Urothelium cell line (cell line): Measurements from ENCODE around the gene BCL3.
A peak's percentile ranks its signal among the peaks of the same experiment; 100 is the strongest.

Source experiments
- DNase-seq: peaks from one replicate; pipeline ENCODE4 v3.0.0; 2011; ENCODE audit warnings: low spot score, mixed read lengths
- FAIRE-seq: peaks from 2 replicates; lab custom pipeline; 2011; peaks lifted over from hg19 to GRCh38; lab: Jason Lieb, UNC

The BCL3 gene

DNA sequence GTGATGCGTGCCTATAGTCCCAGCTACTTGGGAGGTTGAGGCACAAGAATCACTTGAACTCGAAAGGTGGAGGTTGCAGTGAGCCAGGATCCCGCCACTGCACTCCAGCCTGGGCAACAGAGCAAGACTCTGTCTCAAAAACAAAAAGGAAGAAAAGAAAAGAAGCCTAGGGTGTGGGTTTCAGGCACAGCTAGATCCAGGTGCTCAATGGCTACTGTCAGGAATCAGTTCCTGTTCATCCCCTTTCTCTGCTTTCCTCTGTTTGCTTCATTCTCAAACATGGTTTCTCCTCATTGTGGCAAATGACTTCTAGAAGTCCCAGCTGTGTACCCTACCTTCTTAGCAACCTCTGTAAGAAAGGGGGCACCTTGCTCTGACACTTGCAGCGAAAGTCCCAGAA, 35.0 kb downstream of the BCL3 start:
- FAIRE-seq (no peak), DNase-seq (no peak)

DNA sequence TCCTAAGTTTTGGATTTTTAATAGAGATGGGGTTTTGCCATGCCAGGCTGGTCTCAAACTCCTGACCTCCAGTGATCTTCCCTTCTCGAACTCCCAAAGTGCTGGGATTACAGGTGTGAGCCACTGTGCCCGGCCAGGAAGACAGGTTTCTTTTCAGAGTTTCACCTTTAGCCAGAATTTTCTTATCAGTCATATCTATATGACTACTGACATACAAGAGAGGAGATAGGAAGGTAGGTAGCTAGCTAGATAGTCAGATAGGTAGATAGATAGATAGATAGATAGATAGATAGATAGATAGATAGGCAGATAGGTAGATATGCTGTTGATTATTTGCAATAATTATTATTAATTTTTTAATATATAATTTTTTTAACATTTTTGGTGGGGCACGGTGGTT, 36.8 kb downstream of the BCL3 start:
- FAIRE-seq, result no peak
- no peak for DNase-seq

DNA sequence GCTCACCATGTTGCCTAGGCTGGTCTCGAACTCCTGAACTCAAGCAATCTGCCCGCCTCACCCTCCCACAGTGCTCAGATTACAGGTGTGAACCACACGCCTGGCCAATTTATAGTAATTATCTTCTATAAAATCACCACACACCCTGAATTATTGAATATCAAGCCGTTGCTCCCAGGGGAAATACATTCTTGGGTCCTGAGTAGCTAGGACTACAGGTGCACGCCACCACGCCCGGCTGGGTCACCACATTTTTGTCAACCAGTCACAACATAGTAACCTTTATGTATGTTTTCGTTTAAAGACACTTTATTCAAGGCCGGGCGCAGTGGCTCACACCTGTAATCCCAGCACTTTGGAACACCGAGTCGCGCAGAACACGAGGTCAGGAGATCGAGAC, 37.5 kb downstream of the BCL3 start:
- DNase-seq (no peak), FAIRE-seq (no peak)

DNA sequence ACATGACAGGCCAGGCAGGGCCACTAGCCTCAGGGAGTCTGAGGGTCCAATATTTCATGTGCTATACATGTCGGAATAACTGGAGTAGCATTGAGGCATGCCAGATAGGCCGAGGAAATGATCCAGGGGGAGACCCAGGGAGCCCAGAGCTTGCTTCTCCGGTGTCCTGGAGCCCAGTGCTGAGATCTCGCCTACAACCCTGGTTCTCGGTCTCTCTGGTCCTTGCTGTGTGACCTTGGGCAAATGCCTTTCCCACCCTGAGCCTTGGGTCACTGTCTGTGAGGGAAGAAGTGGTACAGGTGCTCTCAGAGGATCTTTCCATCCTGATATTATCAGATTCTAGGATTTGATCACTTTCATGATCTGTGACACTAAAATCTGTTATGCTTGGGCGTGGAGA, 40.5 kb downstream of the BCL3 start:
- FAIRE-seq (no peak), DNase-seq (no peak)

DNA sequence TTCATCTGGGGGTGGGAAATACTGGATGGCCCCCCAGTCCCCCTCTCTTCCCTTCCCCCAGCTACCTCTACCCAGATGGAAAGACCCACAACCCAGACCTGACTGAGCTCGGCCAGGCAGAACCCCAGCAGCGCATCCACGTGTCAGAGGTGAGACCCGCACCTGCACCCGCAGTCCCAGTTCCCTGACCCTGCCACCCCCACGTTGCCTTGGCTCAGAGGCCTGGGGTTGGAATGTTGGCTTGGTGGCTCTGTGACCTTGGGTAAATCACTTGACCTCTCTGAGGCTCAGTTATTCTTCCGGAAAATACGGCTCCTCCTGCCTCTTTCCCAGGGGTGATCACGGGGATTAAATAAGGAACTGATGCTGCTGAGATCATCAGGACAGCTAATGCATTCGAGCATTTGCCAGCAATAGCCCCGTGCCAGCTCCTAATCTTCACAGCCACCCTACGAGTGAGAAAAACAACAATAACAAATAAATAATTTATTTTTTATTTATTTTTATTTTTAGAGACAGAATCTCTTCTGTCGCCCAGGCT, 41.5 kb downstream of the BCL3 start:
- DNase-seq (no peak), FAIRE-seq (no peak)

DNA sequence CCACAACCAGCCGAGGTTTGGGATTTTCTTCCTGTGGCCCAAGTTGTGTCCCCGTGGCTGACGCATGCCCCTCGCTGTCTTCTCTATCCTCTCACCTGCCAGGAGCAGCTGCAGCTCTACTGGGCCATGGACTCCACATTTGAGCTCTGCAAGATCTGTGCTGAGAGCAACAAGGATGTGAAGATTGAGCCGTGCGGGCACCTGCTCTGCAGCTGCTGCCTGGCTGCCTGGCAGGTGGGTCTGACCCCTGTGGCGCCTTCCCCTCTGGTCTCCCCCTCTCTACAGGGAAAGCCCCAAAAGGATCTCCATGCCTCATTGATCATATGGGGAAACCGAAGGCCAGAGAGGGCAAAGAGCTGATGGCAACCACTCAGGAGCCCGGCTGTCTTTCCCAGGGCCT, 43.8 kb downstream of the BCL3 start:
- FAIRE-seq, result no peak
- DNase-seq, result no peak

DNA sequence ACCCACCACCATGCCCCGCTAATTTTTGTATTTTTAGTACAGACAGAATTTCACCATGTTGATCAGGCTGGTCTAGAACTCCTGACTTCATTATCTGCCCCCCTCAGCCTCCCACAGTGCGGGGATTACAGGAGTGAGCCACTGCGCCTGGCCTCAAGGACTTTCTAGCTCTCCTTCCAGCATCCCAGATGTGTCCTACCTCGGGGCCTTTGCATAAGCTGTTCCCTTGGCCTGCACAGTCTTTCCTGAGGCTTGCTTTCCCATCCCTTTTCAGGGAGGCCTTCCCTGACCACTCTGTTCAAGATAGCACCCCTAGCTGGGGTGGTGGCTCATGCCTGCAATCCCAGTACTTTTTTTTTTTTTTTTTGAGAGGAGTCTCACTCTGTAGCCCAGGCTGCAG, 46.1 kb downstream of the BCL3 start:
- DNase-seq, result no peak
- no peak for FAIRE-seq

DNA sequence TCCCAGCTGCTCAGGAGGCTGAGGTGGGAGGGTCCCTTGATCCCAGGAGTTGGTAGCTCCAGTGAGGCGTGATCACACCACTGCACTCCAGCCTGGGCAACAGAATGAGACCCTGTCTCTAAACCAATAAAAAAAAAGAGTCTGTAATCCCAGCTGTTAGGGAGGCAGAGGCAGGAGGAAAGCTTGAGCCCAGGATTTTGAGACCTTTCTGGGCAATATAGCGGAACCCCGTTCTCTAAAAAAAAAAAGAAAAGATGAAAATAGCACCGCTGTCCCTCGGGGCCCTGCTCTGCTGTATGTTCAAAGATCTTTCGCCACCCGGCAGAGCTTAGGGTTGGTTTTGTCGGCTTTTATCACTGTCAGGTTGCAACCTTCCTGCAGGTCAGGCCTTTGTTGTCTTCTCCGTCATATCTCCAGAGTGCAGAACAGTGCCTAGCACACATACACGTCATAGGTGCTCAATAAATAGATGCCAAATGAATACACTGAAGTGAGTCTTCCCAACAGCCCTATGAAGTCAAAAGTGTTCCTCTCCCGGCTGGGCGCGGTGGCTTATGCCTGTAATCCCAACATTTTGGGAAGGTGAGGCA, 47.0 kb downstream of the BCL3 start:
- FAIRE-seq (no peak), DNase-seq (no peak)

DNA sequence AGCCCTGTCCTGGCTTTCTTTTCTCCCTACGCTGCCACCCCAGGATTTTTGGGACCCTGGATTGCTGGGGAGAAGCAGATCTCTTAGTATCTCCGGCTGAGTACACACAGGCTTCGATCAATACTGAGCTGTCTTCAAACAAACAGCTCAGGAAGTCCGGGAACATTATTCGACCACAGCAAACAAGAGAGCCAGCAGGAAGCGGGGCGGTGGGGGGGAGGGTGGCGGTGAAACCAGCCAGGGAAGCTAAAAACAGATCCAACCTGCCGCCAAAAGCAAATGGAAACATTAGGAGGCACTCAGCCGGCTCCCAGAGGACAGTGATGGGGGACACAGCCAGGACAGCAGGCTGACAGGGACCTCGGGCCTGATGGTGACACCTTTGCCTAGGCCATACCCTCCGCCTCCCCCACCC, 48.2 kb downstream of the BCL3 start:
- DNase-seq (peak; percentile 65), FAIRE-seq (no peak)

DNA sequence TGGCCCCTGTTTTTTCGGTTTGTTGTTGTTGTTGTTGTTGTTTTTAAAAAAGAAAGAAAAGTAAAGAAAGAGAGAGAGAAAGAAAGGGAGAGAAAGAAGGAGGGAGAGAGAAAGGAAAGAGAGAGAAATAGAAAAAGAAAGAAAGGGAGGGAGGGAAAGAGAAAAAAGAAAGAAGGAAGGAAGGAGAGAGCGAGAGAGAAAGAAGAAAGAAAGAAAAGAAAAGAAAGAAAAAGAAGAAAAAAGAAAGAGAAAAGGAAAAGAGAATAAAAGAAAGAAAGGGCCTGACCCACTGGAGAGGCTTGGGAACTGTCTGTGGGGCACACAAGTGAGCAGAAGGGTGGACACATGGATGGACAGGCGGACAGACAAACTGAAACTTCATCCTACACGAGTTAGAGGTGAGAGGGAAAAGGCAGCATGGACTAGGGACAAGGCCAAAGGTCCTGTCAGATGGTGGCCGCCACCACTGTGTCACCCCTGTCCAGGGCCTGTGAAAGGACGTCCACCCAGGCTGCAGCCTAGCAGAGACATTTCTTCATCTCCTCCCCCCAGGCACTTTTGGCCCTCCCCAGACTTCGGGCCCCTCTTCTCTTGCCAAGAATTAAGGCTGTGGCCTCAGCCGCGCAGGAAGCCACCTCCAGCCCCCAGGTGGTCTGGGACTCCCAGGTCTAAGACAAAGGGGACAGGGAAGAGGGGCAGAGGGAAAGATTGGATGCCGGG, 51.3 kb downstream of the BCL3 start:
- FAIRE-seq, result no peak

DNA sequence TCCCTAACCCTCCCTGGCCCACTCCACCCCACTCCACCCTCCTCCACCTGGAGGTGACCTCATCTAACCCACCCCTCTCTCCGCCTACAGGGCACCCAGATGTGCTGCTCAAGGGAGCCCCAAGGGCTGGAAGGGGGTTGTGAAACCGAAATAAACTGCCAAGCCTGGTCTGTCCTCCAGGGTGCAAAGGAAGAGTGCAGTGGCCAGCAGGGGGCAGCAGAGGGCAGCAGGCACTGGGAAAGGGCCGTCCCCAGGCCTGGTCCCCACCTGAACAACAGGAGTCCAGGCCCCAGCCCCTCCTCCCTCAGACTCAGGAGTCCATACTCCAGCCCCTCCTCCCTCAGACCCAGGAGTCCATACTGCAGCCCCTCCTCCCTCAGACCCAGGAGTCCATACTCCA, 52.0 kb downstream of the BCL3 start:
- peak; percentile 17 for FAIRE-seq
- peak; percentile 85 for DNase-seq

More for the DNA sequence above, 51.3 kb downstream of the BCL3 start:
- DNase-seq, result no peak

DNA sequence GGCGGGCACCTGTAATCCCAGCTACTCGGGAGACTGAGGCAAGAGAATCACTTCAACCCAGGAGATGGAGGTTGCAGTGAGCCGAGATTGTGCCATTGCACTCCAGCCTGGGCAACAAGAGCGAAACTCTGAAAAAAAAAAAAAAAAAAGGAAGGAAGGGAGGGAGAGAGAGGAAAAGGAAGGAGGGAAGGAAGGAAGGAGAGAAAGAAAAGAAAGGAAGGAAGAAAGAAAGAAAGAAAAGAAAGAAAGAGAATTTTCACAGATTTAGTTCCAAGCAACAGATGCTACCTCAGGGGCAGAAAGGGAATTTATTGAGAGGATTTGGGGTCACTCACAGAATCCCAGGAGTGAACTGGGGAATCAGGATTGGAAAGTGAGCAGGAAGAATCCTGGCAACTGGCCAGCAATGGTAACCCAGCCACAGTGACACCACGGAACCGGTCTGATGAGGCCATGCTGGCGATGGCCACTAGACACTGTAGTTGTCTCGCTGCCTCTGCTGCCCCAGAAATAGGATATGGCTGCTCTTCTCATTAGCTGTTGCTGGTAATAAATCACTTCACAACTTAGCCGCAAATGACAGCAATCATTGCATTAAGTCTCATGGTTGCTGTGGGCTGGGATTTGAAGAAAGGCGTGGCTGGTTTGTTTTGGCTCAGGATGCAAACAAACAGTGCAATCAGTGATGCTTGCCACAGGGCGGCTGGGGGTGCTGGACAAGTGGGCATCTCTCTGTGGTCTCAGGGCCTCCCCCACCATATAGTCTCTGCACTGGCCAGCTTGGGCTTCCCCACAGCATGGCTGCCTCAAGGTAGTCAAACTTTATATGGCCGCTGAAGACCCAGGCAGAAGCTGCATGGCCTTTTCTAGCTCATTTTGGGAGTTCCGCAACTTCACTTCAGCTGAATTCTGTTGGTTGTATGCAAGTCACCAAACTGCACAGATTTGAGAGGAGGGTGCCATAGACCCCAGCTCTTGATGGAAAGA, 55.2 kb downstream of the BCL3 start:
- FAIRE-seq (no peak), DNase-seq (no peak)

DNA sequence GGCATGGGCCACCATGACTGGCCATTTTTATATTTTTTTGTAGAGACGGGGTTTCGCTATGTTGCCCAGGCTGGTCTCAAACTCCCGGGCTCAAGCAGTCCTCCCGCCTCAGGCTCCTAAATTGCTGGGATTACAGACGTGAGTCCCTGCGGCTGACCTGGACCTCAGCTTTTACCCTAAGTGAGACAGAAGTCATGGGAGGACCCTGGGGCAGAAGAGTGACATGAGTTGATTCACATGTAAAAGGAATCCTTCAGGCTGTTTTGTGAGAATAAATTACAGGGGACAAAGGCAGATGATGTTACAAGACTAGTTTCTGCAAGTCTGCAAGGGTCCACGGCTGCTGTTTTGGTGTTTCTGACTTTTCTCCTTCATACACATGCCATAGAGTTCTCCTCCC, 57.8 kb downstream of the BCL3 start:
- no peak for DNase-seq
- no peak for FAIRE-seq

DNA sequence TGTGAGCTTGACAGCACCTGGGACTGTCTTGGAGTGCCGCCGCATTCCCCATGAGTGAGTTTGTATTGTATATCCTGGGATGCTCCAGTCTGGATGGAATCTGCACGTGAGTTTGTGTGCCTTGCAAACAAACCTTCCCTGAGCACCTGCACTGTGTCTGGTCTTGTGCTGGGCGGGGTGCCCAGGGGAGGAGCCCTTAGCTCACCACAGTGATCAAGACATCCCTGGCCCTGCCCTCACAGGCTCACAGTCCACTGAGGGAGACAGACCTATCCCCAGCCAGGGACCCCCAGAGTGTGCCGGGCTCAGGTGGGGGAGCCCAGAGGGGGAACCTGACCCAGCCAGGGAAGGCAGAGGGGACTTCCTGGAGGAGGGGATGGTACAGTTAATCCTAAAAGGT, 58.7 kb downstream of the BCL3 start:
- DNase-seq, result peak; percentile 76
- no peak for FAIRE-seq

DNA sequence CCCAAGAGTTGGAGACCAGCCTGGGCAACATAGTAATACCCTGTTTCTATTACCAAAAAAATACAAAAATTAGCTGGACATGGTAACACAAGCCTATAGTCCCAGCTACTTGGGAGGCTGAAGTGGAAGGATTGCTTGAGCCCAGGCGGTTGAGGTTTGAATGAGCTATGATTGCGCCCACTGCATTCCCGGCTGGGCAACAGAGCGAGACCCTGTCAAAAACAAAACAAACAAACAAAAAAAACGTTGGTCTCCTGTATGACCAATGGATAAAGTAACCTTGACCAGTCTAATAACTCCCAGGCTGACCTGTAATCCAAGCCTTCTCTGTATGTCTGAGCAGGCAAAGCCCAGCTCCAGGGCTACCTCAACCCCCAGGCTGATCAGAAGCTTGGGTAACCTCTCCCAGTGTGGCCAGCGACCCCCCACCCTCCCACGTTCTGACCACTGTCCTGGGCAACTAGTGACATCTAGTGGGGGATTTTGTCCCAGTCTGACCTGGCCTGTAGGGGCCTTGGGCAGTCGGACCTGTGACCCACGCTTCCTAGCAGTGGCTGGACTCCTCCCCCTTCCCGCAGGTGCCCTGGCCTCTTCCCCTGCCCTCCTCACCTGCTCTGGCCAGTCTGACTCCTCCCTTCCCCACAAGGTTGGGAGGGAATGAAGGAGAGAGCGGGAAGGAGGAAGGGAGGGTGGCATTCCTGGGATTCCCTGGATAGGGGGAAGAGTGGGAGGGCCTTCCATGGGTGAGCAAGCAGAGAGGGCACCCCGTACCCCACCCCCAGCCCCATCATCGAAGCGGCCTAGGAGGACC, 59.3 kb downstream of the BCL3 start:
- FAIRE-seq, result peak; percentile 87
- peak; percentile 79 for DNase-seq

DNA sequence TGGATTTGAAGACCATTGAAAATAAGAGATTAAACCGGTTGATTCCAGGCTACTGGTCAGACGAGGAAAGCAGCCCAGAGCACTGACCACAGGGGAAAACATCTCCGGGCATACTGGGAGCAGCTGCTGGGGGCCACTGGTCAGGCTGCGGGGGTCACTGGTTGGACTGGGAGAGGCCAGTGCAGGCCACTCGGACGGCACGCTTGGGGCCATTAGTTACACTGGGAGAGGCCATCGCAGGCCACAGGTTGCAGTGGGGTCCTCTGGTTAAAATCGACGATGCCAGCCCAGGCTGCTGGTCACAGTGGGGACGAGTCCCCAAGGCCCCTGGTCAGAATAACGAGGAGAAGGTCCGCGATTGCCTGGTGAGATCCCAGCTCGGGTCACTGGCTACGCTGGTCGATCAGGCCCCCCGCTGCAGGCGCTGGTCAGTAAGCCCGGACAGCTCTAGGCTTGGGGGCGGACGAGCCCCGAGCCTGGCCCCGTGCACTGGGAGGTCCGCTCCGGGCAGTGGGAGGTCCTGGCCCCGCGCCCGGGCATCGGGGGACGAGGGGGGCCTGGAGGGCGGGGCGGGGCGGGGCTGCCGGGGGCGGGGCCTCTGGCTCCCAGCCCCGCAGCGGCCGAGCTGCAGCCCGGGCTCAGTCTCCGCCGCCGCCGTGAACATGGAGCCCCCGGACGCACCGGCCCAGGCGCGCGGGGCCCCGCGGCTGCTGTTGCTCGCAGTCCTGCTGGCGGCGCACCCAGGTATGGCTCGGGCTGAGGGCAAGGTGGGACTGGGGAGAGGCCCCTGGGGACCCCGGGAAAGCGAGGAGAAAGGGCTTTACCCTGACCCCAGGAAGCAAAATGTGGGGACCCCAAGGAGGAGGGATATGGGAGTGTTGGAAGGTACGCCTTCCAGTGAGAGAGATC, 60.2 kb downstream of the BCL3 start, which contains the start of gene BCAM:
Gene BCAM, plus strand, starts transcription at position 641 of the 909 bp plus-strand sequence. Its CDS starts 22 bp downstream, at position 663.
- no peak for FAIRE-seq

More for the DNA sequence above, 60.2 kb downstream of the BCL3 start, which contains the start of gene BCAM:
- DNase-seq, result peak; percentile 95
